HEK293 (cell line): ENCODE measurements around the gene SULT4A1.

Experiments
- CTCF ChIA-PET: fragments of 350-600 bp; formaldehyde crosslinking; extraction: SDS; loops from one replicate; lab custom pipeline; 2021; ENCODE audit warnings: antibody characterized with exemption; lab: Yijun Ruan, JAX
- POLR2A ChIA-PET: fragments of 300-600 bp; formaldehyde crosslinking; extraction: SDS; loops from one replicate; lab custom pipeline; 2020; ENCODE audit warnings: antibody characterized with exemption, inconsistent platforms; lab: Yijun Ruan, JAX
- H3K27ac ChIP-seq: fragments of 200-500 bp; sonication (Bioruptor generic); 2 replicates; pipeline ENCODE4 v1.5.1; 2014; ENCODE audit warnings: low read depth, low read length, control low read depth, inconsistent platforms; ENCODE audit errors: extremely low read depth
- H3K36me3 ChIP-seq, 2 experiments: fragments of 200-500 bp in 1 of 2; sonication (Bioruptor generic) in 1 of 2; 1 replicate in 1 of 2; 2 replicates in 1 of 2; pipeline ENCODE4 v1.5.1; 2014 to 2017; ENCODE audit warnings: inconsistent platforms in 2 of 2, low read length in 2 of 2; ENCODE audit not compliant: control insufficient read depth in 2 of 2, insufficient read depth in 1 of 2
- H3K4me1 ChIP-seq: fragments of 200-500 bp; sonication (Bioruptor generic); 2 replicates; pipeline ENCODE4 v1.5.1; 2014; ENCODE audit warnings: mild to moderate bottlenecking, low read length, inconsistent platforms; ENCODE audit not compliant: control insufficient read depth, insufficient read depth
- H3K4me3 ChIP-seq: 2 replicates; pipeline ENCODE4 v1.5.1; 2011; ENCODE audit warnings: low read depth, mild to moderate bottlenecking, control low read depth, low read length, moderate library complexity
- H3K9me3 ChIP-seq: fragments of 200-500 bp; sonication (Bioruptor generic); 2 replicates; pipeline ENCODE4 v1.5.1; 2014; ENCODE audit warnings: low read depth, low read length, inconsistent platforms; ENCODE audit not compliant: control insufficient read depth, insufficient read depth
- GFI1B ChIP-seq: fragments of 450-650 bp; formaldehyde crosslinking; IDR thresholded peaks from 2 replicates; pipeline ENCODE4 v1.5.1; 2016; ENCODE audit warnings: missing biosample characterization, missing genetic modification characterization
- GLIS2 ChIP-seq: fragments of 450-650 bp; formaldehyde crosslinking; IDR thresholded peaks from 2 replicates; pipeline ENCODE4 v1.5.1; 2016; ENCODE audit warnings: missing biosample characterization, missing genetic modification characterization
- MYNN ChIP-seq: fragments of 450-650 bp; formaldehyde crosslinking; IDR thresholded peaks from 2 replicates; pipeline ENCODE4 v1.5.1; 2016; ENCODE audit warnings: missing biosample characterization, missing genetic modification characterization, borderline replicate concordance
- OSR2 ChIP-seq: fragments of 450-650 bp; formaldehyde crosslinking; IDR thresholded peaks from 2 replicates; pipeline ENCODE4 v1.5.1; 2016; ENCODE audit warnings: missing biosample characterization, missing genetic modification characterization
- SCRT1 ChIP-seq: fragments of 450-650 bp; formaldehyde crosslinking; IDR thresholded peaks from 2 replicates; pipeline ENCODE4 v1.5.1; 2016; ENCODE audit warnings: missing biosample characterization, missing genetic modification characterization, borderline replicate concordance
- SCRT2 ChIP-seq: fragments of 450-650 bp; formaldehyde crosslinking; IDR thresholded peaks from 2 replicates; pipeline ENCODE4 v1.5.1; 2016; ENCODE audit warnings: missing biosample characterization, missing genetic modification characterization
- SETDB1 ChIP-seq: IDR thresholded peaks from one replicate; pipeline ENCODE4 v1.6.1; 2017; ENCODE audit warnings: mild to moderate bottlenecking, low read length, moderate library complexity, mixed read lengths; ENCODE audit not compliant: insufficient read length
- YY2 ChIP-seq: fragments of 450-650 bp; formaldehyde crosslinking; IDR thresholded peaks from 2 replicates; pipeline ENCODE4 v1.5.1; 2016; ENCODE audit warnings: missing biosample characterization, missing genetic modification characterization
- ZBTB20 ChIP-seq: fragments of 450-650 bp; formaldehyde crosslinking; IDR thresholded peaks from 2 replicates; pipeline ENCODE4 v1.5.1; 2016; ENCODE audit warnings: missing biosample characterization, missing genetic modification characterization
- ZFP3 ChIP-seq: fragments of 450-650 bp; formaldehyde crosslinking; IDR thresholded peaks from 2 replicates; pipeline ENCODE4 v1.5.1; 2016; ENCODE audit warnings: low read depth, missing biosample characterization, missing genetic modification characterization
- ZNF239 ChIP-seq: fragments of 450-650 bp; formaldehyde crosslinking; IDR thresholded peaks from 2 replicates; pipeline ENCODE4 v1.5.1; 2016; ENCODE audit warnings: missing biosample characterization, missing genetic modification characterization
- ZNF24 ChIP-seq: fragments of 450-650 bp; formaldehyde crosslinking; IDR thresholded peaks from 2 replicates; pipeline ENCODE4 v1.5.1; 2016; ENCODE audit warnings: missing biosample characterization, missing genetic modification characterization
- ZNF302 ChIP-seq: fragments of 450-650 bp; formaldehyde crosslinking; IDR thresholded peaks from 2 replicates; pipeline ENCODE4 v1.5.1; 2016; ENCODE audit warnings: missing biosample characterization, missing genetic modification characterization, low read depth
- ZNF350 ChIP-seq: fragments of 450-650 bp; formaldehyde crosslinking; IDR thresholded peaks from 2 replicates; pipeline ENCODE4 v1.5.0; 2017; ENCODE audit warnings: missing biosample characterization, mild to moderate bottlenecking, missing genetic modification characterization
- ZNF426 ChIP-seq: fragments of 450-650 bp; formaldehyde crosslinking; IDR thresholded peaks from 2 replicates; pipeline ENCODE4 v1.5.1; 2017; ENCODE audit warnings: missing biosample characterization, missing genetic modification characterization, mild to moderate bottlenecking, inconsistent platforms, moderate library complexity
- ZNF561 ChIP-seq: fragments of 450-650 bp; IDR thresholded peaks from 2 replicates; pipeline ENCODE4 v1.5.1; 2018; ENCODE audit warnings: missing biosample characterization, missing genetic modification characterization, borderline replicate concordance
- ZNF596 ChIP-seq: fragments of 450-650 bp; IDR thresholded peaks from 2 replicates; pipeline ENCODE4 v1.5.0; 2018; ENCODE audit warnings: missing biosample characterization, mild to moderate bottlenecking, missing genetic modification characterization, moderate library complexity
- ZNF610 ChIP-seq: fragments of 450-650 bp; formaldehyde crosslinking; IDR thresholded peaks from 2 replicates; pipeline ENCODE4 v1.5.1; 2016; ENCODE audit warnings: missing biosample characterization, missing genetic modification characterization, borderline replicate concordance
- ZNF768 ChIP-seq: fragments of 450-650 bp; formaldehyde crosslinking; IDR thresholded peaks from 2 replicates; pipeline ENCODE4 v1.5.1; 2018; ENCODE audit warnings: missing biosample characterization, mild to moderate bottlenecking, missing genetic modification characterization
- ZSCAN16 ChIP-seq: fragments of 450-650 bp; formaldehyde crosslinking; IDR thresholded peaks from 2 replicates; pipeline ENCODE4 v1.5.1; 2016; ENCODE audit warnings: missing biosample characterization, missing genetic modification characterization
- TF ChIP-seq, protein P1 (sequence below): fragments of 450-650 bp; formaldehyde crosslinking; IDR thresholded peaks from 2 replicates; pipeline ENCODE4 v1.5.1; 2016; ENCODE audit warnings: missing biosample characterization, missing genetic modification characterization
- TF ChIP-seq, protein P2 (sequence below): fragments of 450-650 bp; formaldehyde crosslinking; IDR thresholded peaks from 2 replicates; pipeline ENCODE4 v1.5.1; 2016; ENCODE audit warnings: missing biosample characterization, missing genetic modification characterization, low read depth

The SULT4A1 gene

DNA sequence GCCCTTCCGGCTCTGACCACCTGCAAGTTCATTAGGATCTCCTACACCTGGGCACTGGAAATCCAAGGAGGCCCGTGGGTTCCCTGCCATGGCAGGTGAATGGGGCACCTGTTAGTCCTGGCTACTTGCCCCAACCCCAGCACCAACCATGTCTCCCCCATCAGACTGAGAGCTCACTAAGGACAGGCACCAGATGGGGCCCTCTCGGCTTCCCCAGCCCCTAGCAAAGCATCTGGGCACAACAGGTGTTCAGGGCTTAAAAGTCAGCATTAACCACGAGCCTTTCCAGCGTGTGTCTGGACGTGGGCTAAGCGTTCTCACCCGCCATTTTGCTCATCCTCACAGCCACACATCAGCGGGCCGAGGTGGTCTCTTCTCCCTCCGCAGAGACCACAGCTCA, 2.2 kb downstream of the SULT4A1 start:
- no peaks in the 10 kb centered on the region for H3K4me1 ChIP-seq
- H3K36me3 ChIP-seq, result peaks cover 0 to 9% of the 10 kb centered on the region in 2 experiments; a peak in 1 of 3 replicates
- H3K9me3 ChIP-seq, result no peaks in the 10 kb centered on the region; the same call in 1 of the 2 replicates
- H3K4me3 ChIP-seq, result no peak overlapping the region
- CTCF ChIA-PET, result interaction anchor here (0.6 to 2.5 kb wide), 2 partner anchors 24 to 344 kb away, joined by 3 to 13 read pairs; no protein-coding TSS in a partner anchor
- TF ChIP-seq ZNF350 (tag by site-specific recombination), result no peak
- TF ChIP-seq, protein P1, sequence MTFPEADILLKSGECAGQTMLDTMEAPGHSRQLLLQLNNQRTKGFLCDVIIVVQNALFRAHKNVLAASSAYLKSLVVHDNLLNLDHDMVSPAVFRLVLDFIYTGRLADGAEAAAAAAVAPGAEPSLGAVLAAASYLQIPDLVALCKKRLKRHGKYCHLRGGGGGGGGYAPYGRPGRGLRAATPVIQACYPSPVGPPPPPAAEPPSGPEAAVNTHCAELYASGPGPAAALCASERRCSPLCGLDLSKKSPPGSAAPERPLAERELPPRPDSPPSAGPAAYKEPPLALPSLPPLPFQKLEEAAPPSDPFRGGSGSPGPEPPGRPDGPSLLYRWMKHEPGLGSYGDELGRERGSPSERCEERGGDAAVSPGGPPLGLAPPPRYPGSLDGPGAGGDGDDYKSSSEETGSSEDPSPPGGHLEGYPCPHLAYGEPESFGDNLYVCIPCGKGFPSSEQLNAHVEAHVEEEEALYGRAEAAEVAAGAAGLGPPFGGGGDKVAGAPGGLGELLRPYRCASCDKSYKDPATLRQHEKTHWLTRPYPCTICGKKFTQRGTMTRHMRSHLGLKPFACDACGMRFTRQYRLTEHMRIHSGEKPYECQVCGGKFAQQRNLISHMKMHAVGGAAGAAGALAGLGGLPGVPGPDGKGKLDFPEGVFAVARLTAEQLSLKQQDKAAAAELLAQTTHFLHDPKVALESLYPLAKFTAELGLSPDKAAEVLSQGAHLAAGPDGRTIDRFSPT (tag by site-specific recombination), result no peak
- TF ChIP-seq SETDB1, result no peak
- 0 out of 2 replicates have a peak, but pooled peaks have one; percentile 28 for TF ChIP-seq SCRT1 (tag by site-specific recombination)
- no peak for TF ChIP-seq ZBTB20
- no peak for TF ChIP-seq ZNF596 (tag by site-specific recombination)
- TF ChIP-seq ZNF24, result no peak
- TF ChIP-seq SCRT2 (tag by site-specific recombination), result peak; percentile 83
- no peak for TF ChIP-seq ZNF561
- TF ChIP-seq, protein P2, sequence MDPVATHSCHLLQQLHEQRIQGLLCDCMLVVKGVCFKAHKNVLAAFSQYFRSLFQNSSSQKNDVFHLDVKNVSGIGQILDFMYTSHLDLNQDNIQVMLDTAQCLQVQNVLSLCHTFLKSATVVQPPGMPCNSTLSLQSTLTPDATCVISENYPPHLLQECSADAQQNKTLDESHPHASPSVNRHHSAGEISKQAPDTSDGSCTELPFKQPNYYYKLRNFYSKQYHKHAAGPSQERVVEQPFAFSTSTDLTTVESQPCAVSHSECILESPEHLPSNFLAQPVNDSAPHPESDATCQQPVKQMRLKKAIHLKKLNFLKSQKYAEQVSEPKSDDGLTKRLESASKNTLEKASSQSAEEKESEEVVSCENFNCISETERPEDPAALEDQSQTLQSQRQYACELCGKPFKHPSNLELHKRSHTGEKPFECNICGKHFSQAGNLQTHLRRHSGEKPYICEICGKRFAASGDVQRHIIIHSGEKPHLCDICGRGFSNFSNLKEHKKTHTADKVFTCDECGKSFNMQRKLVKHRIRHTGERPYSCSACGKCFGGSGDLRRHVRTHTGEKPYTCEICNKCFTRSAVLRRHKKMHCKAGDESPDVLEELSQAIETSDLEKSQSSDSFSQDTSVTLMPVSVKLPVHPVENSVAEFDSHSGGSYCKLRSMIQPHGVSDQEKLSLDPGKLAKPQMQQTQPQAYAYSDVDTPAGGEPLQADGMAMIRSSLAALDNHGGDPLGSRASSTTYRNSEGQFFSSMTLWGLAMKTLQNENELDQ (tag by site-specific recombination), result no peak
- TF ChIP-seq, all 188 proteins: peak for 2
- POLR2A ChIA-PET, result no interaction called here
- H3K27ac ChIP-seq, result no peak overlapping the region

DNA sequence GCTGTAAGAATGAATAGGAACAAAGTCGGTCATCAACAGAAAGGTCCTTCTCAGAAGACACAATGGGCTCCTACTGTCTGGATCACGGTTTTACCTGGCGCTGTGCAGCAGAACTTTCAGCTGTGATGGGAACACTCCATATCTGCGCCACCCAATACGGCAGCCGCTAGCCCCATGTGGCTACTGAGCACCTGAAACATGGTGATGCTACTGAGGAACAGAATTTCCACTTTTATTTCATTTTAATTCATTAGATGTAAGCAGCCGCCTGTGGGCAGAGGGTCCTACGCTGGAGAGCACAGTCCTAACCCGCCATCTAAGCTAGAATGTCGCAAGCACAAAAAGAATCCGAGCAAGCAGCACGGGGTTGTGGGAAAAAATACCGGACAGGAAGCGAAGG, 2.7 kb downstream of the SULT4A1 start:
- Histone ChIP-seq H3K27ac (no peak overlapping the region), H3K9me3 (no peaks in the 10 kb centered on the region; the same call in 1 of the 2 replicates), H3K36me3 (peaks cover 0 to 9% of the 10 kb centered on the region in 2 experiments; a peak in 1 of 3 replicates), H3K4me1 (no peaks in the 10 kb centered on the region), H3K4me3 (no peak overlapping the region)
- ChIA-PET POLR2A (no interaction called here), CTCF (interaction anchor here (0.6 to 2.5 kb wide), 2 partner anchors 24 to 344 kb away, joined by 3 to 13 read pairs; no protein-coding TSS in a partner anchor)
- no peak for TF ChIP-seq GLIS2 (tag by site-specific recombination)
- no peak for TF ChIP-seq YY2 (tag by site-specific recombination)
- no peak for TF ChIP-seq MYNN
- TF ChIP-seq ZNF426 (tag by site-specific recombination), result no peak
- TF ChIP-seq ZNF610 (tag by site-specific recombination), result no peak
- TF ChIP-seq ZNF768, result no peak
- no peak for TF ChIP-seq GFI1B (tag by site-specific recombination)
- no peak for TF ChIP-seq ZNF302
- no peak for TF ChIP-seq ZSCAN16

DNA sequence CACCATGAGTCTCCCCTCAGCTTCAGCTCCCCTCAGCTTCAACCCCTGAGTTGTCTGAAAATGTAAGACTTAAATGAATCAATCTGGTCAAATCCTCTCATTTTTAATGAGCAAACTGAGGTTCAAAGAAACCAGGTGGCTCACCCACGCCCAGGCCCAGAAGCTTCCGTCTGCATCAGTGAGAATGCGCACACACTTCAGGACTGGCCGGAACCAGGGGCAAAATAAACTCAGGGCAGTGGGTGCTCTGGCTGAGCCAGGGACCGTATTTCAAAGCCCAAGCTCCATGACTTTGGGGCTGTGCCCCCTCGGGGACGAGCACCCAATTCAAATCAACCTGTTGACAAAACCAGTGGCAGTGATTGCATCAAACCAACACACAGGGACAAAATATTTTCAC, 3.1 kb downstream of the SULT4A1 start:
- H3K4me1 ChIP-seq, result no peaks in the 10 kb centered on the region
- no peaks in the 10 kb centered on the region; the same call in 1 of the 2 replicates for H3K9me3 ChIP-seq
- ChIA-PET CTCF (interaction anchor here (2.5 kb wide), 1 partner anchor 25 kb away, joined by 13 read pairs; no protein-coding TSS in a partner anchor), POLR2A (no interaction called here)
- TF ChIP-seq ZFP3 (tag by site-specific recombination), result no peak
- no peak for TF ChIP-seq ZNF239 (tag by site-specific recombination)
- TF ChIP-seq OSR2, result no peak
- H3K27ac ChIP-seq, result no peak overlapping the region
- H3K36me3 ChIP-seq, result peaks cover 0 to 9% of the 10 kb centered on the region in 2 experiments; a peak in 1 of 3 replicates
- H3K4me3 ChIP-seq, result no peak overlapping the region
